OCI-LY3 (cell line): ENCODE data around the gene SLC10A1.

Source experiments
- CTCF ChIP-seq: fragments of 200-600, 300-600 bp; sonication (generic); IDR thresholded peaks from 2 replicates; pipeline ENCODE4 v1.5.1; 2014; ENCODE audit warnings: antibody characterized with exemption, low read length, low read depth
- EZH2phosphoT487 ChIP-seq: fragments of 200-600 bp; shearing (Covaris generic); IDR thresholded peaks from 2 replicates; pipeline ENCODE4 v1.6.1; 2018; ENCODE audit warnings: antibody characterized with exemption, mixed run types, low read depth

DNA sequence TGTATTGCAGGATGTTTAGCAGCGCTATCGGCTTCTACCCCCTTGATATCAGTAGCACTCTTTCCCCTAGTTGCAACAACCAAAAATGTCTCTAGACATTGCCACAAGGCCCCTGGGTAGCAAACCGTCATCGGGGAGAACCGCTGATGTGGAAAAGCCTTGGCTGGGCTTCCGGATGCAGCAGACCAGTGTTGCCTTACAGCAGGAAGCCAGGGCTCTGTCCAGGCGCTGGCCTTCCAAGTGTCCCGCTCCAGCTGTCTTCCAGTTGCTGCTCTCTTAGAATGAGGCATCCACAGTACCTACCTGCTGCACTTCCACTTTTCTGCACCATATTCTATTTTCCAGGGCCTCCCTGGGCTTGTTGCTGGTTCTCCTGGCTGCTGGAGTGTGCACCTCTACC is 22.6 kb upstream of the SLC10A1 start:
- TF ChIP-seq CTCF (no peak), EZH2phosphoT487 (no peak)
